NCI-H2107 treated with DMSO at 0.1 percent for 48 hours (cell line): ENCODE results near the gene BAIAP2L2.
"Not testable (repeated sequence)": the region's sequence is repeated elsewhere in the genome, so short reads cannot be mapped to it uniquely, and the experiment has no call there.

Source experiments
- DNase-seq: peaks from one replicate; lab custom pipeline; 2025; ENCODE audit not compliant: unreplicated experiment; lab: John Stamatoyannopoulos, UW

The BAIAP2L2 gene

GRCh38 chr22:38110008-38110862, at the start of gene BAIAP2L2:
TSS of gene BAIAP2L2 (minus strand) at chr22:38110684. CDS start at chr22:38110525, 159 bp downstream.
- no peak for DNase-seq

DNA sequence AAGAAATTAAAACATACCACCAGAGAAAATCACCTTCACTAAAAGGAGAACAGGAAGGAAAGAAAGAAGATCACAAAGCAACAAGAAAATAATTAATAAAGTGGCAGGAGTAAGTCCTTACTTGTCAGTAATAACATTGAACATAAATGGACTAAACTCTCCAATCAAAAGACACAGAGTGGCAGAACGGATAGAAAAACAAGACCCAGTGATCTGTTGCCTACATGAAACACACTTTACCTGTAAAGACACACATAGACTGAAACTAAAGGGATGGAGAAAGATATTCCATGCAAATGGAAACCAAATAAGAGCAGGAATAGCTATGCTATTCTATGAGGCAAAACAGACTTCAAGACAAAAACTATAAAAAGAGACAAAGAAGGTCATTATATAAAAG, 45.2 kb upstream of the BAIAP2L2 start:
- no peak for DNase-seq

DNA sequence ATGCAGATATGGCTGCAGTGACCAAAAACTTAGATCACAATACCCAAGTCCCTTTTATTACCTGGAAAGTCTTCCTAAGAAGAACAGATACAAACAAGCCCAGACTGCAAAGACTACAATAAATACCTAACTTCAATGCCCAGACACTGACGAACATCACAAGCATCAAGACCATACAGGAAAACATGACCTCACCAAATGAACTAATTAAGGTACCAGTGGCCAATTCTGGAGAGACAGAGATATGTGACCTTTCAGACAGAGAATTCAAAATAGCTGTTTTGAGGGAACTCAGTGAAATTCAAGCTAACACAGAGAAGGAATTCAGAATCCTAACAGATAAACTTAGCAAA, 44.1 kb upstream of the BAIAP2L2 start:
- DNase-seq, result not testable (repeated sequence)

GRCh38 chr22:38153821-38154562, 43.5 kb upstream of the BAIAP2L2 start:
- no peak for DNase-seq

- DNase-seq, result no peak
Observed at GRCh38 chr22:38151126-38151500, 40.6 kb upstream of the BAIAP2L2 start.

GRCh38 chr22:38148245-38148644, 37.8 kb upstream of the BAIAP2L2 start:
- DNase-seq, result no peak

DNA sequence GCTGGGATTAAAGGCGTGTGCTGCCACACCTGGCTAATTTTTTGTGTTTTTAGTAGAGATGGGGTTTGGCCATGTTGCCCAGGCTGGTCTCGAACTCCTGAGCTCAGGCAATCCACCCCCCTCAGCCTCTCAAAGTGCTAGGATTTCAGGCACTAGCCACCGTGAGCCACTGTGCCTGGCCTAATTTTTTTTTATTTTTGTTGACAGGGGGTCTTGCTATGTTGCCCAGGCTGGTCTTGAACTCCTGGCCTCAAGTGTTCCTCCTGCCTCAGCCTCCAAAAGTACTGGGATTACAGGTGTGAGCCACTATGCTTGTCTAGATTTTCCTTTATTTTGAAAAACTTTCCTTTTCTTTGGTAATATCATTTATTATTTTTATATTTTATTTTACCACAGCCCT, 35.7 kb upstream of the BAIAP2L2 start:
- not testable (repeated sequence) for DNase-seq

DNA sequence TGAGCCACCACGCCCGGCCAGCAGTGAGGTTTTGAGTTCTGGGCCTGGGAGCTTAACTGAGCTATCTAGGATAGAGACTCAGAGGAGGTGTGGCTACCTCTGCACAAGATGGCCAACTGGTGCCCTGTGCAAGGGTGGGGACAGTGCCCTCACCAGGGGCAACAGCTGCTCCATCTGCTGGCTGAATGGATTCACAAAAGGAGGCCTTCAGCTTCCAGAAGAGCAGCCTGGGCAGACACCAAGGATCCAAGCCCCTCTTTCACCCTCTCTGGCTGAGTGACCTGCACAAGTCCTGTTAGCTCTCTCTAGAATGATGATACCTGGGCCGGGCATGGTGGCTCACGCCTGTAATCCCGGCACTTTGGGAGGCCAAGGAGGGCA, 33.5 kb upstream of the BAIAP2L2 start:
- DNase-seq, result no peak

GRCh38 chr22:38142606-38143005, 32.1 kb upstream of the BAIAP2L2 start:
- no peak for DNase-seq

DNA sequence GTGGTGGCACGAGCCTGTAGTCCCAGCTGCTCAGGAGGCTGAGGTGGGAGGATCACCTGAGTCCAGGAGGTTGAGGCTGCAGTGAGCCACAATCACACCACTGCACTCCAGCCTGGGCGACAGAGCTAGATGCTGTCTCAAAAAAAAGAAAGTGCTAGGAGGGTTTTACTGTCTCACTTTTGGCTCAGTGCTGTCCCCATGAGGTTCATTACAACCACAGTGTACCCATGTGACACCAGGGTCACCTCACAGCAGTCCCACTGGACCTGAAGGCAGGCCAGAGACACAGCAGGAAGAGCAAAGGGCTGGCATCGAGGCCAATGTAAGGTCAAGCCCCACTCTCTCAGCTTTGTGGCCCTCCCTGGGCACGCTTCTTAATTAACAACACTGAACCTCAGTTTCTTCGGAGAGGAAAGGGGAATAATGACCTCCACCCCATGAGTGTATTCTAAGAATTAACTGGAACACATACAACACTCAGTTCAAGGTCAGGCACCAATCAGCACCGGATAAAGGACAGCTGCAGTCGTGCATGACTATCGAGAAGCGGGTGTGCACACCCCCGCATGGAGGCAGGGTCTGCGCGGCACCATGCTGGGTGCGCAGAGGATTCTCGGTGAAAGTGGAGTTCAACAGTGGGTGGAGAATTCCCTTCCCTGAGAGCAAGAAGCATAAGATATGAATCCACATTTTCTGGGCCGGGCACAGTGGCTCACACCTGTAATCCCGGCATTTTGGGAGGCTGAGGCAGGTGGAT, 30.9 kb upstream of the BAIAP2L2 start:
- no peak for DNase-seq

DNA sequence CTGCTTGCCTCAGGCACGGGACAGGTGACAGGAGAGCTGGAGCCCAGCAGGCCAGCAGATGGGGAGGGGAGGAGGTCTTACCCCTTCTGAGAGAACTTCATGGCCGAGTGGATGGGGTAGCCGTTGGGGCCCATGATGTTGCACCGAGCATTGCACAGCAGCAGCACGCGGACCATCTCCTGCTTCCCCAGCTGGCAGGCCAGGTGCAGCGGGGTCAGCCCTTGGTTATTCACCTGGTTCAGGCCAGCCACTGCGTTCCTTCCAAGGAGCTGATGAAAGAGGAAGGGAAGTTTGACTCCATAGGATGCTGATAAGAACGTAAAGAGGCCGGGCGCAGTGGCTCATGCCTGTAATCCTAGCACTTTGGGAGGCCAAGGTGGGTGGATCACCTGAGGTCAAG, 29.4 kb upstream of the BAIAP2L2 start:
- no peak for DNase-seq

DNA sequence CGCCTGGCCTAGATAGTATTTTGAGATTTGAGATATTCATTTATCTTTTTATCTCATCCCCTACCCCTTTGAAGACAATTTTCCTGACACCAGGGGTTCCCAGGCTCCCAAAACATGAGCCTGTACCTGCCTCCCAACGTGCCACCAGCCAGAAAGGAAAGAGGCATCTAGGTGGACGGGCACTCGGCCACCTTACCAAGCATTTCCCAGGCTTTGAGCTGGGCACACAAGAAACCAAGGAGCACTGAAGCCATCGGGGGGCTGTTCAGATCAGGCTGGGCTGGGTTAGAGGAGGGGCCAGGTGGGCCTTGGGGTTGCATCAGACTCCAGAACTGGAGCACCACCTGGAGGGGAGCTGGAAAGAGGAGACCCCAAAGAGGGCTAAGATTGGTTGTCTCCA, 28.5 kb upstream of the BAIAP2L2 start:
- DNase-seq, result no peak

DNA sequence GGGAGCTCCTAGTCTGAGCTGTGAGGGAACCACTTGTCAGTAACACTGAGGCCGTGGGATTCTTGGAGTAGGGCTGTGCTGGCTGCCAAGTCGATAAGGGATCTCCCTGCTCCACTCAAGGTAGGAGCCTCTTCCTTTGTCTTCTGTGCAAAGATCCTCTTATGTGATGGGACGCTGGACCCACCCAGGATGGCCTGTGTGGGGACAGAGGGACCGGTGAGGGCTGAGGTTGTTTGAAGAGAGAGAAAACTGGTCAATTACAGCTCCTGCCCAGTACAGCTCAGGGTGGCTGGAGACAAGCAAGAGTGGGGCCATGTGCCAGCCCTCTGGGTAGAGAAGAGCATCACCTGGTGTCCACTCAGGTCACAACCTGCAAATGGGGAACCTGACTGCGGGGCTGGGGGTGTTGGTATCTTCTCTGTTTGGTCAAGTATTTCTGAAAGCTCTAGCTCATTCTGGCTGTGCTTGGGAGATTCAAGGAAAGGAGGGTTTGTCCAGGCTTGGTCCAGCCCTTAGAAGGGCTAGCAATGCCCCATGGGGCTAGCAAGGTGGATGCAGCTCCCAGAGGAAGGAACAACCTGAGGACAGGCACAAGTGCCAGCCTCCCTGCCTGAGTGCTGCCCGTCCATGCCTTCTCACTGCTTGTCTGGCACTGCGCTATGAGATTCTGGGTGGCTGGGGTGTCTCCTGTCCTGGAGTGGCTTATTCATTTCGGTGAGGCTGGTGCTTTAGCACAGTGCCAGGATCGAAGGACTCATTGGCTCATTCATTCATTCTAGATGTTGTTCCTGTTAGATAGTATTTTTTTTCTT, 27.6 kb upstream of the BAIAP2L2 start:
- DNase-seq, result no peak

- no peak for DNase-seq
Observed at GRCh38 chr22:38136607-38137006, 26.1 kb upstream of the BAIAP2L2 start.

DNA sequence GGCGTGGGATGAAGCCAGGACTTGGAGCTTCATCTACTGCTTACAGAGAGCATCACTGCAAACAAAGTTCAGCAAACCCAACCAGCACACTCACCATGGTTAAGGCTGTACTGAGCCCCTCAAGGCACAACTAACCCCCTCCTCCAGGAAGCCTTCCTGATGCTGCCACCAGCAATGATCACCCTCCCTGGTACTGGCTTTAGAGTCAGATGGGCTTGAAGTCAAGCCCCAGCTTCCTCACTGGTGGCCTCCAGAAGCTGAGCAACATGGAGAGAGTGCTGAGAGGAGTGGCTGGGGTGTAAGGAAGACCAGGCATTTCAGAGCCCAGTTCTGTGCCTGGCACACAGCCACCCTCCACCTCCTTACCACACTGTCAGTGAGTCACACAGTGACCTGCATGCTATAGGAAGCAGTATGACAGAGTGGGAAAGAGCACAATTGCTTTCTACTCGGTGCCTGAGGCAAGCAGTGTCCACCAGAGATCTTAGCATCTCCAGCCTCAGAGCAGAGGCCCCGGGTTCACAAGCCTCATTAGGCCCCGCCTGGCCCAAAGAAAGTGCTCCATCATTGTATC, 24.7 kb upstream of the BAIAP2L2 start:
- no peak for DNase-seq

- DNase-seq, result no peak
Observed at GRCh38 chr22:38133331-38133730, 22.8 kb upstream of the BAIAP2L2 start.

- no peak for DNase-seq
Observed at GRCh38 chr22:38132794-38133193, 22.3 kb upstream of the BAIAP2L2 start.

DNA sequence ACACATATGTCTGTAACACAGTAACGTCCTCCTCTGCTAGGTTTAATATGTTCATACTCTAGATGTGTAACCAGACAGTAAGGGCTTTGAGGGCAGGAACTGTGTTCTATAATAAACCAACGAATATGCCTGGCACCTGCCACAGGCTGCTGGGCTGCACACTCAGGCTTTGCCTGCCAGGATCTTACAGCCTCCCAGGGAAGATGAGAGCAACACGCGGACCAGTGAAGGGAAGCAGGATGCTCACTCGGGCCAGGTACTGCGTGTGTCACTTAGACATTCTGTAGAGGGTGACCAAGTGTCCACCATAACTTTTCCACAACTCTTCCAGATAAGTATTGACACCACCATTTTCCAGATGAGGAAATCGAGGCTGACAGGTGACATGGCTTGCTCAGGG, 21.7 kb upstream of the BAIAP2L2 start:
- DNase-seq, result no peak

DNA sequence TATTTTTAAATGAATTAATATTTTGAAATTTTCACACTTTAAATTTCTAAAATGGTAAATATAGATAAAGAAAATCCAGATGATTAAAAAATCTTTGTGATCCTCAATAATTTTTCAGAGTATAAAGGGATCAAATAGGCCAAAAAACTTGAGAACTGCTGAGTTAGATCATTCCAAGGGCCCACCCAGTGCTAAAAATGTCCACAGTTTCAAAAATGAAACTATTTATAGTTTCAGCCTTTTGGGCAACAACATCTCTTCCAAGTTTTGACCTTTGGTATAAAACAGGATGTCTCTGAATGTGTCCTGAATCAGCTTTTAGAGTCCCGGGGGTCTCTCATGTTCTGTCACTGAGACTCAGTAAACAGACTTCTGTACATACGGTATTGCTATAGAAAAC, 20.9 kb upstream of the BAIAP2L2 start:
- DNase-seq, result no peak

DNA sequence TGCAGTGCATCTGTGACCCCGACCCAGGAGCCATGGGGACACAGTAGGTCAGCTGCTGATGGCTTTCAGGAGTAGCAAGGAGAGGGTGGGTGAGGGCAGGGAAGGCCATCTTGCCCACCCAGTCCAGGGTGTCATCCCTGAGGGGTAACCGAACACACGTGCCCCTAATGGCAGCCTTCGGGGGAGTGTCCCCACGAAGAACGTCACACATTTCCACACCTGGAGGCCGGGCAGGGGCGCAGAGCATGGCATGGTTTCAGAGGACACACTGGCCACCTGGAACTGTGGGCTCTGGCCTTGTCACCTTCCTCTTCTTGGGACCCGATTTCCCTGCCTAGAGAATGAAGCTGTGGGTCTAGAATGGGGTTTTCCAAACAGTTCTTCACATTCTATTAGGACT, 19.4 kb upstream of the BAIAP2L2 start:
- DNase-seq, result no peak

- DNase-seq, result no peak
Observed at GRCh38 chr22:38129021-38129420, 18.5 kb upstream of the BAIAP2L2 start.
